Activated CD8-positive, alpha-beta T cell treated with anti-CD3 and anti-CD28 coated beads for 36 hours (primary cell): ENCODE data around the gene NUAK1. TPM values are rescaled to one million over a fixed set of nuclear protein-coding genes. Genes with fewer than 3 reads are reported as not detected.

Experiments used
- ATAC-seq: fragments of 200-7000 bp; cut with Tn5 transposase; one replicate; pipeline ENCODE4 v1.10.0; 2021; ENCODE audit warnings: mild to moderate bottlenecking, moderate library complexity
- CTCF ChIA-PET: fragments of 350-600 bp; sonication (Branson Sonifier 250); formaldehyde crosslinking; loops from one replicate; lab custom pipeline; 2021; ENCODE audit warnings: antibody characterized with exemption; lab: Charles Lee
- POLR2A ChIA-PET: fragments of 350-600 bp; sonication (Branson Sonifier 250); formaldehyde crosslinking; loops from one replicate; lab custom pipeline; 2021; ENCODE audit warnings: antibody characterized with exemption; lab: Charles Lee
- DNase-seq: peaks from one replicate; pipeline ENCODE4 v3.0.0-alpha.2; 2020
- H3K27ac Mint-ChIP-seq: one replicate; pipeline ENCODE4 v1.8.0; 2021; ENCODE audit warnings: mild to moderate bottlenecking, mixed read lengths
- H3K27me3 Mint-ChIP-seq: one replicate; pipeline ENCODE4 v1.8.0; 2021; ENCODE audit warnings: mixed read lengths
- H3K36me3 Mint-ChIP-seq: one replicate; pipeline ENCODE4 v1.8.0; 2021; ENCODE audit warnings: low read depth, mixed read lengths
- H3K4me1 Mint-ChIP-seq: one replicate; pipeline ENCODE4 v1.8.0; 2021; ENCODE audit warnings: low read depth, mixed read lengths
- H3K4me3 Mint-ChIP-seq: one replicate; pipeline ENCODE4 v1.8.0; 2021; ENCODE audit warnings: mild to moderate bottlenecking, moderate library complexity, mixed read lengths
- H3K9me3 Mint-ChIP-seq: one replicate; pipeline ENCODE4 v1.8.0; 2021; ENCODE audit warnings: mixed read lengths
- intact Hi-C: fragments of 100-400 bp; cut with micrococcal nuclease; formaldehyde crosslinking; loops from one replicate; pipeline ENCODE4 v1.10.0; 2022
- total RNA-seq, 2 experiments: library from RNA; stranded (reverse); gene quantifications; one replicate each; pipeline ENCODE4 v1.2.3, GENCODE V29; 2021
- TF ChIP-seq, protein P1 (sequence below): fragments of 200-600 bp; IDR thresholded peaks from one replicate; pipeline ENCODE4 v1.8.0; 2022; ENCODE audit warnings: antibody characterized with exemption, mild to moderate bottlenecking

NUAK1 gene
- total RNA-seq, 2 experiments from 2014 or later, result not detected

GRCh38 chr12:106080791-106081170, 58.0 kb downstream of the NUAK1 start:
- intact Hi-C loops, result no loop called here
- H3K4me1 Mint-ChIP-seq, result no peaks in the 10 kb centered on the region
- POLR2A ChIA-PET, result no interaction called here
- no peak for DNase-seq
- no peak overlapping the region for H3K27ac Mint-ChIP-seq
- no peaks in the 10 kb centered on the region for H3K9me3 Mint-ChIP-seq
- H3K36me3 Mint-ChIP-seq, result no peaks in the 10 kb centered on the region
- H3K4me3 Mint-ChIP-seq, result no peak overlapping the region
- ATAC-seq, result no peak
- CTCF ChIA-PET, result no interaction called here
- H3K27me3 Mint-ChIP-seq, result peaks cover 15% of the 10 kb centered on the region
- TF ChIP-seq, protein P1, sequence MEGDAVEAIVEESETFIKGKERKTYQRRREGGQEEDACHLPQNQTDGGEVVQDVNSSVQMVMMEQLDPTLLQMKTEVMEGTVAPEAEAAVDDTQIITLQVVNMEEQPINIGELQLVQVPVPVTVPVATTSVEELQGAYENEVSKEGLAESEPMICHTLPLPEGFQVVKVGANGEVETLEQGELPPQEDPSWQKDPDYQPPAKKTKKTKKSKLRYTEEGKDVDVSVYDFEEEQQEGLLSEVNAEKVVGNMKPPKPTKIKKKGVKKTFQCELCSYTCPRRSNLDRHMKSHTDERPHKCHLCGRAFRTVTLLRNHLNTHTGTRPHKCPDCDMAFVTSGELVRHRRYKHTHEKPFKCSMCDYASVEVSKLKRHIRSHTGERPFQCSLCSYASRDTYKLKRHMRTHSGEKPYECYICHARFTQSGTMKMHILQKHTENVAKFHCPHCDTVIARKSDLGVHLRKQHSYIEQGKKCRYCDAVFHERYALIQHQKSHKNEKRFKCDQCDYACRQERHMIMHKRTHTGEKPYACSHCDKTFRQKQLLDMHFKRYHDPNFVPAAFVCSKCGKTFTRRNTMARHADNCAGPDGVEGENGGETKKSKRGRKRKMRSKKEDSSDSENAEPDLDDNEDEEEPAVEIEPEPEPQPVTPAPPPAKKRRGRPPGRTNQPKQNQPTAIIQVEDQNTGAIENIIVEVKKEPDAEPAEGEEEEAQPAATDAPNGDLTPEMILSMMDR, result no peak

DNA sequence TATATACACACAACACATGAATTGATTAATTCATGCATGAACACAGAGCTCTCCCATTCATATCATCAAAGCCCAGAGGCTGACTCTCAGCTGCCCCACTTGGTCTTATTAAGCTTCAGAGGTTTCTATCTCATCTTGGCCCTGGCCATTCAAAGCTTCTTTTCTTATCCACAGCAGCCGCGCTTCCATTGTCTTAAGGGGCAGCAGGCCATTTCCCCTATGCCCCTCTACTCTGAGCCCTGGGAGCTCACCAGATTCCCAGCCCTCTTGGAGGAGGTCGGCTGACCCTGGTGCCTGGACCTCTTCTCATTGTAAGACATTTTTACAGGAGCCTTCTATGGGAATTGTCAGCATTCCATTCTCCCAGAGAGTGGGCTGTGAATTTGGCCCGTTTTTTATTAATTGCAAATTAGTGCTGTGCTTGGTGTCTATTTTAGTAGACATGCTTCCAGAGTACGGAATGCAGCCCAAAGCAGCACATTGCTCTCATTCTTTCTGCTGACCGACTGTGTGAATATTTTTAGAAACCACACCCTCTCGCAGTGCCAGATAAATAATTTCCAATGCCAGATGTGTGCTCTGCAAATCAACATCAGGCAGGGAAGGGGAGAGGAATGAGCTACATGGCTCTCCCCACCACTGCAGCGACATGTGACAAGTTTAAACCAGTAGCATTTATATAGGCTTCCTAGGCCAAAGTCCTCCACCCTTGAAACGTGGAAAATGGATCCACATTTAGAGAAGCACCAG, 58.5 kb downstream of the NUAK1 start:
- no peak for ATAC-seq
- TF ChIP-seq, protein P1, result no peak
- Mint-ChIP-seq H3K4me1 (no peaks in the 10 kb centered on the region), H3K27ac (no peak overlapping the region), H3K4me3 (no peak overlapping the region), H3K36me3 (no peaks in the 10 kb centered on the region), H3K9me3 (no peaks in the 10 kb centered on the region), H3K27me3 (peaks cover 15% of the 10 kb centered on the region)
- DNase-seq, result no peak
- intact Hi-C loops, result no loop called here
- POLR2A ChIA-PET, result no interaction called here
- CTCF ChIA-PET, result interaction anchor here (2.2 kb wide), 1 partner anchor 56 kb away, joined by 10 read pairs; no protein-coding TSS in a partner anchor

- no peak for DNase-seq
- H3K4me1 Mint-ChIP-seq, result no peaks in the 10 kb centered on the region
- H3K36me3 Mint-ChIP-seq, result no peaks in the 10 kb centered on the region
- peaks cover 21% of the 10 kb centered on the region for H3K27me3 Mint-ChIP-seq
- POLR2A ChIA-PET, result interaction anchor here (0.8 kb wide), 1 partner anchor 248 kb away, joined by 3 read pairs; no protein-coding TSS in a partner anchor
- intact Hi-C loops, result no loop called here
- TF ChIP-seq, protein P1, result no peak
- CTCF ChIA-PET, result interaction anchor here (2.2 kb wide), 1 partner anchor 57 kb away, joined by 10 read pairs; no protein-coding TSS in a partner anchor
- ATAC-seq, result no peak
- H3K9me3 Mint-ChIP-seq, result no peaks in the 10 kb centered on the region
- no peak overlapping the region for H3K27ac Mint-ChIP-seq
- no peak overlapping the region for H3K4me3 Mint-ChIP-seq
These were observed 59.5 kb downstream of the NUAK1 start for GRCh38 chr12:106079148-106079738.

DNA sequence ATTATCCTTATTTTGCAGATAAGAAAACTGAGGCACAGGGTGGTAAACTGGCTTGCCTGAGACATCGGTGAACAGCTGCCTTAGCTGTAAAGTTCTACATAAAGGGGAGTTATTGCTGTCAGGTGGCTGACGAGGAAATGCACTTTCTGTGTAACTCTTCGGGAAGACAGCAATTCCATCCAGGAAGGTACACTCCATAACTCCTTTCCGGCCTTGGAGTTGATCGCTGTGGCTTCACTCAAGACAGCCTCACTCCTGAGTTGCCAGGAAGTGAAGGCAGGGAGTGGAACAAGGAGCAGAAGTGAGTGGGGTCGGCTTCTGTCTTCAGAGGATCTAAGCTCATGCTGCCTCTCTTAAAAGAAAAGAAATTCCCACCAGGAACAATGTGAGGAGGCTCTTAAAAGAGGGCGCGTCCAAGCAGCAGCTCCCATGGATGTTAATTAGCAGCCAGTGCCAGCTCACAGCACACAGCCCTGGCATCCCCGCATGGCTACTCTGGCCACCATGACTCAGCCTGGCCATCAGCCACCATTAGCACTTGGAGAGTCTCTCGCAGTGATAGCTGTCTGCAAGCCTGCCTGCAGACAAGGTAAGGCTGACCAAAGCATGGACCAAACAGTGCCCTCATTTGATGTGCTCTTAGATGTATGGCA, 60.3 kb downstream of the NUAK1 start:
- peaks cover 20% of the 10 kb centered on the region for H3K27me3 Mint-ChIP-seq
- ATAC-seq (no peak), DNase-seq (no peak)
- CTCF ChIA-PET, result interaction anchor here (2.2 kb wide), 1 partner anchor 58 kb away, joined by 10 read pairs; no protein-coding TSS in a partner anchor
- no peaks in the 10 kb centered on the region for H3K4me1 Mint-ChIP-seq
- H3K4me3 Mint-ChIP-seq, result no peak overlapping the region
- intact Hi-C loops, result no loop called here
- H3K27ac Mint-ChIP-seq, result no peak overlapping the region
- TF ChIP-seq, protein P1, result no peak
- no peaks in the 10 kb centered on the region for H3K9me3 Mint-ChIP-seq
- POLR2A ChIA-PET, result interaction anchor here (0.8 kb wide), 1 partner anchor 249 kb away, joined by 3 read pairs; no protein-coding TSS in a partner anchor
- no peaks in the 10 kb centered on the region for H3K36me3 Mint-ChIP-seq
